Right ventricle myocardium superior (tissue), 1 donor: ENCODE data around the gene GIT2. TPM values are rescaled to one million over a fixed set of nuclear protein-coding genes. Genes with fewer than 3 reads are reported as not detected.

ENCODE experiments used
- ATAC-seq: fragments of 200-7000 bp; cut with Tn5 transposase; one replicate; pipeline ENCODE4 v1.9.1; 2020; ENCODE audit warnings: mild to moderate bottlenecking; ENCODE audit not compliant: poor library complexity
- DNase-seq: peaks from one replicate; pipeline ENCODE4 v3.0.0-alpha.2; 2020
- intact Hi-C: fragments of 100-400 bp; cut with DNase I; formaldehyde crosslinking; loops from one replicate; pipeline ENCODE4 v1.11.2; 2022
- total RNA-seq: library from RNA; stranded (reverse); fragmentation: NEBNext Ultra II Directional; extraction: Animal tissue kit (Norgen Biotek cat#: 25700); gene quantifications from one replicate; pipeline ENCODE4 v1.2.1, GENCODE V29; 2021
- donor health status: DM: no; HTN: yes; CAD: no; lungs with severe emphysema.

The GIT2 gene
- total RNA-seq, 1 donor from 2014 or later = 41.5 TPM

DNA sequence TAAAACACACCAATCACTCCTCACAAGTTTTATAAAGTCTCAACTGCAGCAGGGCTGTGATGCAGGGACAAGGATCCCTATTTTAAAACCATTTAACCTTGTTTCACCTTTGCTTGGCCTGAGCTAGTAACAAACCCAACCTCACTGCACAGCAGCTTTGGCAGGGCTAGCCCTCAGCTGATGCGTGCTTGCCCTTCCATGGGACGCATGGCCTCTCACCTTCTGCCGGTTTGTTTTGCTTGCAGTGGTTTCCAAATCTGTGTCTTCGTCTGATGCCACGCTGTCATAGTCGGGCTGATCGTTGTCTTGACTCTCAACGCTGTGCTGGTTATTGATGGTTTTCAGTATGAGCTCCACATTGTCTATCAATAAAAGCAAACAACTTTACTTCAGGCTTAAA lies 43.3 kb downstream of the GIT2 start:
- intact Hi-C loops = loop anchor here (5.0 kb wide), 1 partner anchor 44 kb away; the partner anchor contains the start of genes ANKRD13A and GIT2
- ATAC-seq (peak; percentile 79), DNase-seq (peak; percentile 64)

DNA sequence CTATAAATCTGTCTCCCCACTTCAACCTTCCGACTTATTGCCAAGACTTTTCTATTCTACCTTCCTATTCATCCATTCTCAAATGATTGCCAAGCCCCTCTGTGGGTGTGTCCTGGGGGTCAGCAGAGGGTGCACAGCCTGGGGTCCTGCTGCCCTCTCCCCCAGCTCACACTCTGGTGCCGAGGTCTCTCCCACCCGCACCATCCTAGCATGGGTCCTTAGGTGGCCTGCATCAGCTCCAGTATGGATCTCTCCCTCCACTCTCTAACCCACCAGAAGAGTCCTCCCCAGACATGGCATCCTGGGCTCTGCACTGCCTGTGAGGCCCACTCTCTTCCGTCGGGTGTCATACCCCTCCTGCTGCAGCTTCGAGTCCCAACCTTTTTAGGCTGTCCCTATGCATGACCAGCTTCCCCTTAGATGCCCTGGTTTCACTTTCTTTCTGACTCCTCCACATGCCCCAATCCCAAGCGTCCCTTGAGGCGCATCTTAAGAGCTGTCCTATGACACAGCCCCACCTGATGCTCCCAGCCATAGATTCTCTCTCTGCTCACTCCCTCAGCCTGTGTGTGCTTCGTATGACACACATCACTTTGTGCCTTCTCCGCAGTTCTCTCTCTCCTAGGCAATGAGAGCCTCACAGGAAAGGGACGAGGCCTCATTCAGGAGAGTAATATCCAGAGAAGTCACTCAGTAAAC lies 43.9 kb downstream of the GIT2 start:
- DNase-seq (no peak), ATAC-seq (peak; percentile 15)
- intact Hi-C loops = loop anchor here (5.0 kb wide), 1 partner anchor 45 kb away; the partner anchor contains the start of genes ANKRD13A and GIT2

DNA sequence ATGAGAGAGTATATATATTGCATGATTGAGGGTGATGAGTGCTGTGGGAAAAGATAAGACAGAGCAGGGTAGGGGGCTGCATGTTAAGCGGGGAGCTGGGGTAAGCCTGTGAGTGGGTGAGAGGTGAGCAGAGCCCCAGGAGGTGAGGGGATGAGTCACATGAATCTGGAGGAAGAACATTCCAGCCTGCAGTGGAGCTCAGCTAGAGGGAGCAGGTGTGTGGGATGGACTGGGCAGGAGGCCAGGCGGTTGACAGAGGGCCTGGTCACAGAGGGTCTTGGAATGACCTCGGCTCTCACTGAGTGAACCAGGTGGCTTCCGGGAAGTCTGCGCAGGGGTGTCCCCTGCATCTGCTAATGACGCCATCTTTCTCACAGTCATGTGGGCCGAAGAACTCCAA lies 44.4 kb downstream of the GIT2 start:
- intact Hi-C loops = loop anchor here (5.0 kb wide), 1 partner anchor 46 kb away; the partner anchor contains the start of genes ANKRD13A and GIT2
- ATAC-seq (peak; percentile 56), DNase-seq (peak; percentile 66)

DNA sequence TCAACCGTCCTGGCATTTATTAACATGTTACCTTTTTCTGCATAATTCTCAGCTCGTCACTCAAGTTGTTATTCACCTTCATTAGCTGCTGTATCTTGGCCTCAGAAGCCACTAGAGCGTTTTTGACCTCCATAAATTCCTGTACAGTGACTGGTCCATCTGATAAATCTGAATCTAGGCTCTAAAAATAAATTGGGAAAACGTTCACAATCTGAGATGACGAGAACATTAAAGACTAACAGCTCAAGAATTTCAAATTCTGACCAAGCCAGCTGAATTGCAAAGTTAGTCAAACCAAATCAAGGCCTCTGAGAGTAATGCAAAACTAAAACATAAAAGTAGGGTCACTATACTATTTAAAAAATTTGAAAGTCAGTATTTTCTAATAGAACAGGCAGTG lies 45.0 kb downstream of the GIT2 start:
- ATAC-seq (no peak), DNase-seq (no peak)
- intact Hi-C loops = loop anchor here (5.0 kb wide), 1 partner anchor 46 kb away; the partner anchor contains the start of genes ANKRD13A and GIT2

DNA sequence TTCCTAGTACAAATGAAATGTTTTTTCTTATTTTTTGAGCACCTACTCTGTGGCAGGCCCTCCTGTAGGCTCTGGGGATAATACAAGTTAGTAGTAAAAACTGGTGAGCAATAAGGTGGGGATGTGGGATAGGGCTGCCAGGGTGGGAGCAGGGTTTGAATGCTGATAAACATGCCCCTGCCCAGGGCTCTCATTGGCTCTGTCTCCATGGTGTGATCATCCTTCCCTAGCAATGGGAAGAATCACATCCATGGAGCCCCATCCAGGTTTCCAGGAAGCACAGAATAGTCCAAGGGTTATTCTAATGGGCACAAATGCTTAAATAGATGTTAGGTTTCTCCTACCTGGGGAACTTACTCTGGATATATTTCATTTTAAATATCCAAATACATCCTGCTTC lies 45.5 kb downstream of the GIT2 start:
- intact Hi-C loops = loop anchor here (5.0 kb wide), 1 partner anchor 47 kb away; the partner anchor contains the start of genes ANKRD13A and GIT2
- DNase-seq (no peak), ATAC-seq (no peak)

DNA sequence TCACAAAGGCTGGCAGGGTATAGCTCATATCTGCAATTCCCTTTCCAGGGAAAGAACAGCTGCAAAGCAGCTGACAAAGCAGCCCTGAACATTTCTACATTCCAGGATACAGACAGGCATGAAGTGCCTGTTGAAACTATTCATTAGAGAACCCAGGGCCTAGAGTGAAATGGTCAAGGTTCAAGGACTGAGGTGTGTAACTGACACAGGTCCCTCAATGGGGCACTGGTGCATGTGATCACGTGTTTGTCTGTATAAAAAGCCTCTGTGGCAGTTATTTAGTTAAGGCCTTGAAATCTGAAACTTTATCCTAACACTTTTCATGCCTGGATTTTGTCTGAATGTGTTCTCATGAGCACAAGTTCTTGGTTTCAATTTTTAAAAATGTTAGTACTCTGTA lies 47.1 kb downstream of the GIT2 start:
- DNase-seq = no peak
- intact Hi-C loops = no loop called here
- peak; percentile 68 for ATAC-seq

DNA sequence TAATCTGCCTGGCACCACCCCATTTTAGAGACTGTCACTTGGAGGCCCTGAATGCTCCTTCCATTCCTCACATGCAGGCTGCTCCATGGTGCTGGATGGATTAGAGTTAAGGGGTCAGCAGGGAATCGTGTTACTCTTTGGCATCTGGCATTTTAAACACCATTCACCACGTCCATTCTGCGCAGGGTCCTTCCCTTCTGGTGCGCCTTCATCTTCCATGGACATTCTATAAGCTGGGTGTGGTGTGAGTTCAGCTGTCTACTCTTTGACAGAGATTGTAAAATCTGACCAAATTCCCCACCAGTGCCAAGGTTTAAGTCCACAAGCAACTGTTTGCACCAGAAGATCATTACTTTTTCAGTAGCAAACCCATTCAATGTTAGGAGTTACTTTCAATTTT lies 47.8 kb downstream of the GIT2 start:
- no peak for DNase-seq
- ATAC-seq = no peak
- intact Hi-C loops = no loop called here

DNA sequence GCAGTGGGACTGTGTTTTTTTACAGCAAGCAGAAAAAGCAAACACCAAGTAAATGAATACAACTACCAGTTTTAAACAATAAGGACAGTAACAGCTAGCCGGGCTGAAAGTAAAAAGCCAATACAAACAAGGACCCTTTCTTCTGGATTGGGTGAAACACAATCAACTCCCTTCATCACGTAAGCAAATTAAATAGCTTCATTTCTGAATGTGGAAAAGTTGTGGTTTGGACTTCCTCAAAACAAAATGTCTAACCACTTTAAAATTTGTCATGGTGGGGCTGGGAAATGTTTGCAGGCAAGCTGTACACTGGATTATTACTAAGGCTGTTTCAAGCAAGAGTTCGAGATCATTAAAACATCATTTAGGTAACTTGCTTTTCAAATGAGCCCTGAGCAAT lies 48.6 kb downstream of the GIT2 start:
- ATAC-seq = no peak
- intact Hi-C loops = no loop called here
- no peak for DNase-seq

DNA sequence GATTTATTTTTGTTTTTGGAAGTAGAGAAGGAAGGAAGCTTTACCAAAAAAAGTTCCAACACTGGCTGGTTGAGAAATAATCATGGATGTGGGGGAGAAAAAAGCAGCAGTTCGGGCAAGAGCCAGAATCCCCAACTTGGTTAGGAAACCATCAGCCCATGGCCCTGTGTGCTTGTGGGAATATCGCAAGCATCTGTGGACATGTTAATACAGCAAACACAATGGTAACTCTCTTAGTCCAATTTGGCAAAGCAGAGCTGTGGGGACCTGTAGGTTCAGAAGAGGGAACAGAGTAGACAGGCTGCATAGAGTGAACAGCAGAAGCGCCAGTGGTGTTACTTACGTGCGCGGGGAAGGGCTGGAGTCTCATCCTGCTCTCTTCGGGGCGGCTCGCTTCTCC lies 49.3 kb downstream of the GIT2 start:
- ATAC-seq = no peak
- intact Hi-C loops = no loop called here

DNA sequence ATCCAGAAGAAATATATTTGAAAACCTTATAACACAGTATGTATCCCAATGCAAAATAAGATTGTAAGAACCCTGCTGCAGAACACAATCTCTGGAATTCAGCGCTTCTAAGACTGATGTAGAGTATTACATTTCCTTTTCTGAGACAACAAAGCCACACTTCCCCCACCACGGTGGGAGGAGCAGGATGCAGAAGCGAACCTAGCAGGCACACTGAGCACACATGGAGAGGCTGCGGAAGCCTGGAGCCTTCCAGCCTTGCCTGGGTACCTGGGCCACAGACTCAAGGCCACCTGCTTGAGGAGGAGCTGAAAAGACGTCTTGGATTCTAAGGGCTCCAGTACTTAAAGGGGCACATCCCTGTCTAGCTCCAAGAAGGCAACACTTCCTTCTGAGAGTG lies 49.7 kb downstream of the GIT2 start:
- DNase-seq (no peak), ATAC-seq (no peak)
- intact Hi-C loops = no loop called here

More for the DNA sequence above, 49.3 kb downstream of the GIT2 start:
- DNase-seq = no peak

DNA sequence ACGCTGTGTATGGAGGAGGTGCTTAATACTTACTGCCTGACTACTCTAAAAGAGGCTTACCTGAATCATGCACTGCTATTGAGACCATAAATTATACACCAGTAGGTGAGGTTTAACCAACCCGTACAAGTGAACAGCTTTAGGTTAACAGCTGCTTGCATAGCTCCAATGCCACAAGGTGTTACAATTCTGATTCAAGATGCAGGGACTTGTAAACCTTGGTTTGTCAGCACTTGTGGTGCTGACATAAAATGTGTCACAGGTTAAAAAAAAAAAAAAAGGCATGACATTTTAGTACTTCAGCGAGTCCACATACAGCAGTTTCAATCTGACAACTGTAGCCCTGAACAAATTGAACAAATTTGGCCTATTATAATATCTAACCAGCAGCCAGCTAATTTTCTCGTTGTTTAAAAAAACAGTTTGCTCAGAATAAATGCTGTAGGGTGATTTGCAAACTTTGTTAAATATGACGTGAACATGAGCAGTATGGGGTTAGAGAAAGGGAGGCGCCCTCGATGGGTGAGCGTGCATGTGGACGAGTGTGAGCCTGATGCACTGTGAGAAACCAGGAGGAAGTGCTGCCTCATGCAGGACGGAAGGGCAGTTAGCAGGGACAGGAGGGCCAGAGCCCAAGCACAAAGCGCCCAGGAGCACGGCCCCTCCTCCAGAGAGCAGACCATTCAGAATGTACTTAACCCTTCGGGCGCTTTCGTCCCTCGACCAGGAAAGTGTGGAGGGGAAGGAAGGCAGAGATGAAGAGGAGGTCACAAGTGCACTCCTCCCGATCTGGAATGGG lies 51.4 kb downstream of the GIT2 start:
- no peak for DNase-seq
- intact Hi-C loops = no loop called here
- peak; percentile 48 for ATAC-seq

DNA sequence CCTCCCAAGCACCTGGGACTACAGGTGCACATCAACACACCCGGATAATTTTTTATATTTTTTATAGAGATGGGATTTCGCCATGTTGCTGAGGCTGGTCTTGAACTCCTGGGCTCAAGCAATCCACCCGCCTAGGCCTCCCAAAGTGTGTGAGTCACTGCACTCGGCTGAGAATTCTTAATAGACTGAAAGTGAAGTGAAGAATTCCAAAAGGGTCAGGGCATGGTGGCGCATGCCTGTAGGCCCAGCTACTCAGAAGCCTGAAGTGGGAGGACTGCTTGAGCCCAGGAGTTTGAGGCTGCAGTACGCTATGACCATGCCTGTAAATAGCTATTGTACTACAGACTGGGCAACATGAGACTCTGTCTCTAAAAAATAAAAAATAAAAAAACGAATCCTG lies 52.4 kb downstream of the GIT2 start:
- DNase-seq (no peak), ATAC-seq (no peak)
- intact Hi-C loops = no loop called here

DNA sequence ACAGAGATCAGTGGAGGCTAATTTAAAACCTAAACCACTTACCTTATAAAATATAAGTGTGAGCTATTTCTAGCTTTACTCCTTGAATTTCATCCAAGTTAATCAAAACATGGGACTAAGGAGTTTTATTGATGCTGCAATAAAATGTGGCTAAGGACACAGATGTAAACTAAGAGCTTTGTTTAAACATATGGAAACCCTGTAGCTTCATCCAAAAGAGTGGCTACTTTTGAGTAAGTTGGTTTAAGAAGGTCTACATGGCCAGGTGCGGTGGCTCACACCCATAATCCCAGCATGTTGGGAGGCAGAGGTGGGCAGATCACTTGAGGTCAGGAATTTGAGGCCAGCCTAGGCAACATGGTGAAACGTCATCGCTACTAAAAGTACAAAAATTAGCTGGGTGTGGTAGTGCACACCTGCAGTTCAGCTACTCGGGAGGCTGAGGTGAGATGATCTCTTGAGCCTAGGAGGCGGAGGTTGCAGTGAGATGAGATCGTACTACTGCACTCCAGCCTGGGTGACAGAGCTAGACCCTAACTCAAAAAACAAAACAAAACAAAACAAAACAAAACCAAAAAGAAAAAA lies 55.7 kb downstream of the GIT2 start:
- DNase-seq (no peak), ATAC-seq (no peak)
- intact Hi-C loops = no loop called here

DNA sequence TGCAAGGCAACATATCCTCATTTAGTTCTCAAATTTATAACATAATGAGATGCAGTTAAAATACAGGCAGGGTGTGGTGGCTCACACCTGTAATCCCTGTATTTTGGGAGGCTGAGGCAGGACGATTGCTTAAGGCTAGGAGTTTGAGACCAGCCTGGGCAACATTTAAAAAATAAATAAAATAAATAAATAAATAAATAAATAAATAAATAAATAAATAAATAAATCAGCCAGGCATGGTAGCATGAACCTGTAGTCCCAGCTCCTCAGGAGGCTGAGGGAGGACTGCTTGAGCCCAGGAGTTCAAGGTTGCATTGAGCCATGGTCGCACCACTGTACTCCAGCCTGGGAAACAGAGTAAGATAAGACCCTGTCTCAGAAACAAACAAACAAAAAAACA lies 56.7 kb downstream of the GIT2 start:
- intact Hi-C loops = no loop called here
- ATAC-seq (no peak), DNase-seq (no peak)

DNA sequence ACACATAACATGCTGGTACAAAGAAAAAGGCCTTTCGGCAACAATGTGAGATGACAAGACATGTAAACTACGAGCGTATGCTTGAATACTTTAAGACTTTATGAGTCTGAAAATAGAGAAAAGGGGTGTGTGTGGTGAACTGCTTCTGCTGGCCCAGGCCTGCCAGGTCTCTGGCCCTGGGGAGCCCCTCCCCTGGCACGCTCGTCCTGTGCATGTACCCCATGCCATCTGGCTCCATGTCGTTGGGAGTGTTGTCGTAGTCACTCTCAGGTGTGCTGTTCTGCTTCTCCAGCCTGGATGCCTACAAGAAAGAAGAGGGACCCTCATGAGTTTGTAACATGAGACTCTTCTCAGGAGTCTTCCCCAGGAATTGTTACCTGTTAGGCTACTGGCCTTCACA lies 57.2 kb downstream of the GIT2 start:
- DNase-seq (no peak), ATAC-seq (no peak)
- intact Hi-C loops = no loop called here

DNA sequence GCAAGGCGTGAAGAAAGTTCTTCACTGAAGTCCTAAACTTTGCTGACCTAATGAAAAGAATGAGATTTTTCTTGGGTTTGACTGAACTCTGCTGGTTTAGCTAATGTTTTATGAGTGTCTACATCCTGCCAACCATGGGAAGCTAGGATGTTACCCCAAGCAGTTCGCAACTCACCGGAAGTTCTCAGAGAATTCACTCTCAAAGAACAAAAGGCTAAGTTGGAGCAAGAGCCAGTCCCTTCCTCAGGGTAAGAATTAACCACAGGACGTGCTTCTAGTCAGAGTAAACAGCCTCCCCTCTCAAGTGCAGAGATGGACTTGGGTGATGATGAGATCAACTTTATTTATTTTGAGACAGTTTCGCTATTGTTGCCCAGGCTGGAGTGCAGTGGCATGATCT lies 58.8 kb downstream of the GIT2 start:
- ATAC-seq = no peak
- intact Hi-C loops = no loop called here
- DNase-seq = no peak

DNA sequence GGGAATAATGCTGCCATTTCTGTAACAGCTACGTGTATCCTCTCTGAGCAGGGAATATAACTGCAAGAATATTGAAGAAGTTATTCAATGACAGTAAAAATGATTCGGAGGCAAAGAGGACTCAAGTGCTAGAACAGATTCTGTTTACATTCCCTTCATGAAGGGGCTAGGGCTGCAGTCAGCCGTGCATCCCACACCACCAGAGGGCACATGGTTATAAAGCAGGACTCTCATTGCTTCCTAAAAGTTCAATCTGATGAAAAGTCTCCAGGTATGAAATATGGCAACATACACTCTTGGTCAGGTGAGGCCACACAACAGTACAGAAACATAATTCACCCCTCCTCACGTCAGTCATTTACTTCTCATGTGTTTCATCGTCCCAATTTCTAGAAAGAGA lies 62.1 kb downstream of the GIT2 start:
- DNase-seq = no peak
- ATAC-seq = peak; percentile 27
- intact Hi-C loops = no loop called here

DNA sequence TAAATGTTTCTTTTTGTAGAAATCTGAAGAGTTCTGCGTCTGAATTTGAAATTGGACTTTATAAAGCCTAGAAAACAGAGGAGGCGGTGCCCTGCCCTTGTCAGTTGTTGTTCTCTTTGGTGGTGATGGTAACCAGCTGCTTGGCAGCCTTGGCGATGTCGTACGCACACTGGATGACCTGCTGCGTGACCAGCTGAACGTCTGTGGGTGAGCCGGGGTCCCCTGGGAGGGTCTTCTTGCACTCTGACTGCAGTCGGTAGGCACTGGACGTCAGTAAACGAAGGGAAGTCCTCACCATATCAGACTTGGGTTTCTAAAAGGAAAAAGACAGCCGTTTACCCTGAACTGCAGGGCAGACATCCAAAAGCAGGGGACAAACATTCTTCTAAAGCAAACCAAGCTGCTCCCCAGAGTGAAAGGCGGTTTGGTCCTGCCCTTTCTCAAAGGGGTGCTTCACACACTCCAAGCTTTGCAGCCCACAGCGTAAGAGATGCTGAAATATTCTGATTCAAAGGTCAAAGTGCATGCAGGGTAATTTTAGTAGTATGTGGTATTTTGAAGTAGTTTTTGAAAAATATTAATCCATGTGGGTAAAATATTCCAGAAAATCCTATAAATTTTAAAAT lies 63.2 kb downstream of the GIT2 start:
- peak; percentile 90 for DNase-seq
- peak; percentile 90 for ATAC-seq
- intact Hi-C loops = no loop called here

DNA sequence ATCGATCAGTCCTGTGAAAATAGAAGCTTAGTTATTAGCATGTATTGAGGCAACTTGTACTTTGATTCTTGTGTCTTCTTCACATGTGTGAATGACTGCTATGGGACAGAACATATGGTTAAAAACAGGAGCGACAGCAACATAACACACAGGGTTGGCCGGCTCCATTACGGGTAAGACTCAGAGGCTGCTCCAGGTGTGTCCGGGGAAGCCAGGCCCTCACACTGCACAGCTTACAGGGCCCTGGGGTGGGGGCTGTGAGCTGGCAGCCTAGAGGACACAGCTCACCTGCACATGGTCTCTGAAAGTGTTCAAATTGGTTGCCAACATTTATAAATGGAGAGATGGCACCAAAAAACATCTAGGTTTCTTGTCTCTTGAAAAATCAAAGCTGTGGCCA lies 65.0 kb downstream of the GIT2 start:
- intact Hi-C loops = no loop called here
- DNase-seq (no peak), ATAC-seq (no peak)
